ENCODE measurements around the gene DNAJA2.

GRCh38 chr16:46970089-46970488, 3.4 kb downstream of the DNAJA2 start:
- TF ChIP-seq EZH2 (IDR thresholded peaks at IDR 0.05; ENCODE audit: insufficient read depth, poor library complexity, severe bottlenecking) (no peak), EZH2phosphoT487 (IDR thresholded peaks at IDR 0.05; ENCODE audit: insufficient read depth, low read depth) (no peak)
